LNCaP clone FGC (cell line): ENCODE measurements around the gene RTP4.

Experiments
- DNase-seq: peaks from one replicate; pipeline ENCODE4 v3.0.0-alpha.2; 2011; ENCODE audit warnings: low read depth
- H3K4me3 ChIP-seq: 2 replicates; pipeline ENCODE4 v1.5.1; 2011; ENCODE audit warnings: mild to moderate bottlenecking, low read depth, low read length, control low read depth
- TF ChIP-seq, protein P1 (sequence below): IDR thresholded peaks from 2 replicates; pipeline ENCODE4 v1.5.1; 2012; ENCODE audit warnings: mild to moderate bottlenecking; ENCODE audit not compliant: control insufficient read depth, insufficient read depth; ENCODE audit errors: extremely low read depth

Gene RTP4

DNA sequence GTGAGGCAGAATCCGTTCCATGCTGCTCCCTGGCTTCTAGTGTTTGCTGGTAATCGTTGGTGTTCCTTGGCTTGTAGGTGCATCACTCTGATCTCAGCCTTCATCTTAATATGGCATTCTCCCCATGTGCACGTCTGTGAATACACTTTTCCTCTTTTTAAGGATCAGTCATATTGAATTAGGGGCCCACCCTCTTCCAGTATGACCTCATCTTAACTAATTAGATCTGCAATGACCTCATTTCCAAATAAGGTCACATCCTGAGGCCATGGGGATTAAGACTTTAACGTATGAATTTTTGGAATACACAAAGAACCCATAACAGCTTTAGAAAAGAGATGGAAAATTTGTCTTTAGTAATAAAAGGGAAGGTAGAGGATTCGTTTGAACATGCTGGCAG, 42.6 kb upstream of the RTP4 start:
- DNase-seq = no peak
- TF ChIP-seq, protein P1, sequence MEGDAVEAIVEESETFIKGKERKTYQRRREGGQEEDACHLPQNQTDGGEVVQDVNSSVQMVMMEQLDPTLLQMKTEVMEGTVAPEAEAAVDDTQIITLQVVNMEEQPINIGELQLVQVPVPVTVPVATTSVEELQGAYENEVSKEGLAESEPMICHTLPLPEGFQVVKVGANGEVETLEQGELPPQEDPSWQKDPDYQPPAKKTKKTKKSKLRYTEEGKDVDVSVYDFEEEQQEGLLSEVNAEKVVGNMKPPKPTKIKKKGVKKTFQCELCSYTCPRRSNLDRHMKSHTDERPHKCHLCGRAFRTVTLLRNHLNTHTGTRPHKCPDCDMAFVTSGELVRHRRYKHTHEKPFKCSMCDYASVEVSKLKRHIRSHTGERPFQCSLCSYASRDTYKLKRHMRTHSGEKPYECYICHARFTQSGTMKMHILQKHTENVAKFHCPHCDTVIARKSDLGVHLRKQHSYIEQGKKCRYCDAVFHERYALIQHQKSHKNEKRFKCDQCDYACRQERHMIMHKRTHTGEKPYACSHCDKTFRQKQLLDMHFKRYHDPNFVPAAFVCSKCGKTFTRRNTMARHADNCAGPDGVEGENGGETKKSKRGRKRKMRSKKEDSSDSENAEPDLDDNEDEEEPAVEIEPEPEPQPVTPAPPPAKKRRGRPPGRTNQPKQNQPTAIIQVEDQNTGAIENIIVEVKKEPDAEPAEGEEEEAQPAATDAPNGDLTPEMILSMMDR = no peak
- no peak overlapping the region for H3K4me3 ChIP-seq

DNA sequence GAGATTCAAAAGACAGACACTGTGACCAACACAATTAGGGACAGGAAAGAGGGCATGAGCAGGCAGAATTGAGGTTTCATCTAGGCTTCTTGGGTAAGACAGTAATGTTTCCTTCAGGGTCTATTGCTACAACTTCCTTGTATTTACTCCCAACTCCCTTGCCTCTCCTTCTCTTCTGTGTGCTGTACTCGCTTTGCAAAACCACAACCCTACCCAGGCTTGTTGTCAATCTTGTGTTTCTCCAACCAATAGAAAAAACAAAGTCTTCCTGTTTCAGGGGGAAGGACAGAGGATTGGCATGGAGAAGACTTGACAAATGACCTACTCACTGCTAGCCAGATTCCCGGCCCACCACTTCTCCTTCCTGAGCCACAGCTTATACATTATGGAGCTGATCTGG, 40.3 kb upstream of the RTP4 start:
- TF ChIP-seq, protein P1 = no peak
- DNase-seq = no peak
- H3K4me3 ChIP-seq = no peak overlapping the region

DNA sequence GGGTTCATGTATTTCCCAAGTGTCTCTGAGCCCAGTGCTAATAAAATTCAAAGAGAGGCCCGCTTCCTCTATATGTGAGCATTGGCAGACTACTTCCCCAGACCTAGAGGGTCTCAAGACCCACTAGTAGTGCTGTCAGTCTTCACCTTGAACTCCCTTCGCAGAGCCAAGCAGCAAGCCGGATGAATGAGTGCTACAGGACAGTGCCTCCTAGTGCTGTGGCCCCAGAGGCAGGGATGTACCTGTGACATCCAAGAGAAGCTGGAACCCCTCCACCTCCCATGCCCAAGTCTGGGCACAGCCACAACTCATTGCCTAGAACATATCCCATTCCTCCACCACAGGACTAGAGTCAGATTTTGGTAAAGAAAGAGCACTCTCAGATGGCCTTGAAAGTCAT, 39.5 kb upstream of the RTP4 start:
- no peak overlapping the region for H3K4me3 ChIP-seq
- TF ChIP-seq, protein P1 = no peak
- no peak for DNase-seq

DNA sequence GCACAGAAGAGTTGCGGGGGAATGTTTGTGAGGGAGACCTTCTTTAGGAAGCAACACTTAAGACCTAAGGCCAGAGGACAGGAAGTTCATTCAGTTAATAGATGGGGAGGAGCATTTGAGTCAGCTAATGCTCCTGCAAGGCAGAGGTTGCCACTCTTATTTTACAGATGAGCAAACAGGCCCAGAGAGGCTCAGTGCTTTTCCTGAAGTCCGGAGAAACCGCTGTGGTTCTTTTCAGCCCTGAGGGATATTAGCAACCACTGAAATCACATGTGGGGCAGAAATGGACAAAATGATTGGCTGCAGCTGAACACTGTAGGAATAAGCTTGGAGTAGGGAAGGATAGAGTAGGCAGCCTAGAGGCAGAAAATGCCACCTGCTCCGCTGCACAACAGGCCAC, 33.3 kb upstream of the RTP4 start:
- TF ChIP-seq, protein P1 = no peak

DNA sequence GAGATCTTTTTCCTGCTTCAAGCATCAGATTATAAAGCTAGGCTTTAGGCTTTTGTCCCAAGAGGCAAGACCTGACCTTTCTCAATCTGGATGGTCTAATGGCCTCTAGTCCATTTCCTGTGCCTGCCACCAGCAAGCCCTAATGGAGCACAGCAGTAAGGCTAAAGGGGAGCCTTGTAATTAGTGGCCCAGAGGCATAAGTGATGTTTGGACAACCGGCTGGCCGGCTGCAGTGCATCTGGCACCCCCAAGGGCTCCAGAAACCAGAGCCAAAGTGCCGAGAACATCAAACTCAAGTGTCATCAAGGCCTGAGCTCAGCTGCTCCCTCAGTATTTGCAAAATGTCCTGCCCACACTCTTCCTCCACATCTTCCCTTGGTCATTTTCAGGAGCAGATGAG, 31.9 kb upstream of the RTP4 start:
- TF ChIP-seq, protein P1 = no peak
- DNase-seq = no peak
- H3K4me3 ChIP-seq = no peak overlapping the region

More for the DNA sequence above, 33.3 kb upstream of the RTP4 start:
- H3K4me3 ChIP-seq = no peak overlapping the region
- no peak for DNase-seq

DNA sequence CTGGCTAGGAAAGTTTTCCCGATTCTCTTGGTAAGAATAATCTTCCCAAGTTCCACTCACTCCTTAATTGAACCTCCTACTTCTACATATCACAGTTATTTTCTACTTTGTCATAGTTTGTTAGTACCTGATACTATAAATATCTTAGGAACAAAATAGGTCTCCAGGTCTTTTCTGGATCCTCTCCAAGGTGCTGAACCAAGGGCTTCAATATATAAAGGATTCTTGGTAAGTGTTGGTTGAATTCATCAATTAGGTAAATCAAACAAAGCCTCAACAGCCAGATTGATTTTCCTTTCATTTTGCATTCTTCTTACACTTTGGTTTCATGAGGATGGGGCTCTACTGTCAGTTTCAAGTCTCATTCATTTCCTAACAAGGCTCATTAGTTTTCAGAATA, 27.6 kb upstream of the RTP4 start:
- H3K4me3 ChIP-seq = no peak overlapping the region
- no peak for DNase-seq
- TF ChIP-seq, protein P1 = no peak

DNA sequence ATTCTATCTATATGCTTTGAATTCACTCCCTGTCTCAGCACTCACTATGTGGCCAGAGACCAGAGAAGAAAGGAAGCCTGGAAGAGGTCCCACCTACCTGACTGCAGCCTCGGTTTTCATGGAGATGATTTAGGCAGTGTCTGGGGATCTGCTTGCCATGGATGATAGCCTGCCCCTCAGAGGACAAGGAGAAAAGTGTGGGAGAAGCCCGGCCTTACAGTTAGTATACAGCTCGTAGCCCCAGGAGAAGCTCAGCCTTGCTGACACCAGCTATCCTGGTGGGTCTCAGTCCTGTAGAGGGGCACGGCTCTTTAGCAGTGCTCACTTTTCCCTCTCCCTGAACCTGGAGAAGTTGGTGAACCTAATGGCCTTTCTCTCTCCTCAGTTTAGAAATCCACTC, 25.9 kb upstream of the RTP4 start:
- DNase-seq = no peak
- TF ChIP-seq, protein P1 = no peak
- no peak overlapping the region for H3K4me3 ChIP-seq
